Mesenchymal stem cell (in vitro differentiated cells and primary cell): Measurements from ENCODE around the gene RAB6A.
A peak's percentile ranks its signal among the peaks of the same experiment; 100 is the strongest.

ENCODE experiments used
- DNase-seq: peaks from one replicate; pipeline ENCODE4 v3.0.0-alpha.2; 2013
- H2AFZ ChIP-seq: one replicate; pipeline ENCODE4 v1.6.1; 2013; ENCODE audit warnings: low read depth, mild to moderate bottlenecking, control low read depth, inconsistent platforms, low read length, moderate library complexity
- H2AK5ac ChIP-seq: 2 replicates; pipeline ENCODE4 v1.6.1; 2013; ENCODE audit warnings: low read length, moderate library complexity, mild to moderate bottlenecking, inconsistent platforms; ENCODE audit not compliant: severe bottlenecking
- H2BK120ac ChIP-seq: one replicate; pipeline ENCODE4 v1.6.1; 2013; ENCODE audit warnings: low read depth, mild to moderate bottlenecking, inconsistent platforms, low read length, moderate library complexity
- H2BK12ac ChIP-seq, 2 experiments: one replicate each; pipeline ENCODE4 v1.6.1; 2013; ENCODE audit warnings: inconsistent platforms in 2 of 2, low read length in 2 of 2, mild to moderate bottlenecking in 2 of 2, moderate library complexity in 2 of 2, control low read depth in 1 of 2
- H2BK15ac ChIP-seq: one replicate; pipeline ENCODE4 v1.6.1; 2013; ENCODE audit warnings: mild to moderate bottlenecking, low read depth, inconsistent platforms; ENCODE audit not compliant: poor library complexity, severe bottlenecking
- H2BK5ac ChIP-seq: 2 replicates; pipeline ENCODE4 v1.6.1; 2013; ENCODE audit warnings: low read depth, mild to moderate bottlenecking, low read length, control low read depth, inconsistent platforms; ENCODE audit not compliant: poor library complexity, severe bottlenecking
- H3K14ac ChIP-seq, 2 experiments: one replicate each; pipeline ENCODE4 v1.6.1; 2013; ENCODE audit warnings: inconsistent platforms in 2 of 2, low read length in 2 of 2, control low read depth in 1 of 2, mild to moderate bottlenecking in 1 of 2, moderate library complexity in 1 of 2
- H3K18ac ChIP-seq, 2 experiments: one replicate each; pipeline ENCODE4 v1.6.1; 2013; ENCODE audit warnings: inconsistent platforms in 2 of 2, low read length in 2 of 2, control low read depth in 1 of 2, low read depth in 1 of 2, mild to moderate bottlenecking in 1 of 2
- H3K23ac ChIP-seq, 2 experiments: one replicate each; pipeline ENCODE4 v1.6.1; 2013; ENCODE audit warnings: inconsistent platforms in 2 of 2, low read length in 2 of 2, mild to moderate bottlenecking in 2 of 2, moderate library complexity in 2 of 2, control low read depth in 1 of 2
- H3K27ac ChIP-seq: 2 replicates; pipeline ENCODE4 v1.5.1; 2013; ENCODE audit warnings: mild to moderate bottlenecking, moderate library complexity, low read length, control low read depth, inconsistent platforms; ENCODE audit not compliant: poor library complexity, severe bottlenecking
- H3K27me3 ChIP-seq, 2 experiments: 2 replicates each; pipeline versions ENCODE4 v1.6.1 to v1.7.0; 2013; ENCODE audit warnings: low read length in 2 of 2, mild to moderate bottlenecking in 2 of 2, moderate library complexity in 2 of 2, control low read depth in 1 of 2, inconsistent platforms in 1 of 2; ENCODE audit not compliant: control insufficient read depth in 1 of 2, insufficient read depth in 1 of 2
- H3K36me3 ChIP-seq, 2 experiments: 2 replicates each; pipeline versions ENCODE4 v1.6.1 to v1.7.0; 2013; ENCODE audit warnings: low read length in 2 of 2, control low read depth in 1 of 2, inconsistent platforms in 1 of 2, low read depth in 1 of 2, mild to moderate bottlenecking in 1 of 2; ENCODE audit not compliant: insufficient read depth in 2 of 2, control insufficient read depth in 1 of 2
- H3K4ac ChIP-seq, 2 experiments: one replicate each; pipeline ENCODE4 v1.6.1; 2013; ENCODE audit warnings: inconsistent platforms in 2 of 2, low read length in 2 of 2, mild to moderate bottlenecking in 2 of 2, moderate library complexity in 2 of 2, control low read depth in 1 of 2, low read depth in 1 of 2
- H3K4me1 ChIP-seq: 2 replicates; pipeline ENCODE4 v1.6.1; 2013; ENCODE audit warnings: low read depth, low read length, control low read depth; ENCODE audit not compliant: control insufficient read depth, insufficient read depth
- H3K4me2 ChIP-seq: 2 replicates; pipeline ENCODE4 v1.6.1; 2013; ENCODE audit warnings: low read length, mild to moderate bottlenecking, inconsistent platforms; ENCODE audit not compliant: poor library complexity, severe bottlenecking
- H3K4me3 ChIP-seq, 2 experiments: 2 replicates each; pipeline versions ENCODE4 v1.5.1 to v1.7.0; 2013; ENCODE audit warnings: low read length in 2 of 2, mild to moderate bottlenecking in 2 of 2, control low read depth in 1 of 2, low read depth in 1 of 2; ENCODE audit not compliant: insufficient read depth in 1 of 2
- H3K79me1 ChIP-seq: replicated peaks from 2 replicates; pipeline ENCODE4 v1.6.1; 2013; ENCODE audit warnings: mild to moderate bottlenecking, control low read depth, low read length, inconsistent platforms; ENCODE audit not compliant: poor library complexity, severe bottlenecking
- H3K9ac ChIP-seq: 2 replicates; pipeline ENCODE4 v1.7.0; 2013; ENCODE audit warnings: mild to moderate bottlenecking, low read length, moderate library complexity
- H3K9me3 ChIP-seq: 2 replicates; pipeline ENCODE4 v1.7.0; 2013; ENCODE audit warnings: mild to moderate bottlenecking, low read length; ENCODE audit not compliant: control insufficient read depth
- H4K8ac ChIP-seq: one replicate; pipeline ENCODE4 v1.6.1; 2013; ENCODE audit warnings: inconsistent platforms, mild to moderate bottlenecking, low read length, moderate library complexity
- H4K91ac ChIP-seq: one replicate; pipeline ENCODE4 v1.6.1; 2013; ENCODE audit warnings: mild to moderate bottlenecking, low read length, inconsistent platforms
- WGBS: methylation state at CpG from one replicate; pipeline ENCODE4 v1.1.7; 2013; ENCODE audit warnings: mixed read lengths; 5-methylcytosine and 5-hydroxymethylcytosine counted together

The RAB6A gene

DNA sequence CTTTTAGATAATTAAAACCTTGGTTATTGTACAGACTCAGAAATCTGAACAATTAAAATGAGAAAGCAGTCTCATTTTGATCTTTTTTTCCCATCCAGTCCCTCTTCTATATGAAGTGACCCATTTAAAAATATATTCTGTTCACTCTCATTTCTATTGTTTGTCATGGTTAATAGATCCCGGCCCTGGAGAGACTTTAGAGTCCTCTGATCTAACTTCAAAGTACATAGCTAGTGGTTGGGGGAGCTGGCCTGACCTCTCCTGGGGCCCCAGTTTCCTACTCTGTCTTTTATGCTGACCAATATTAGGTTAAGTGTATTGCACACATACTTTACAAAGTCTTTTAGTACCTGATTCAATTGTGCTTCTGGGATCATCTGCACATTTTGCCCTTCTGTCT, 40.3 kb upstream of the RAB6A start:
- Histone ChIP-seq H3K79me1 (peaks cover 35% of the 10 kb centered on the region), H3K23ac (no peak overlapping the region), H3K9me3 (no peaks in the 10 kb centered on the region), H2AK5ac (no peak overlapping the region), H4K91ac (no peak overlapping the region), H3K14ac (no peak overlapping the region), H4K8ac (no peak overlapping the region), H3K18ac (no peak overlapping the region), H3K36me3 (peaks cover 0 to 14% of the 10 kb centered on the region in 2 experiments), H2AFZ (no peak overlapping the region), H2BK15ac (no peak overlapping the region), H3K4me3 (no peak overlapping the region), H2BK12ac (no peak overlapping the region), H3K27me3 (no peaks in the 10 kb centered on the region), H3K4ac (no peak overlapping the region), H2BK120ac (no peak overlapping the region), H3K4me2 (no peak overlapping the region), H3K9ac (no peak overlapping the region), H3K4me1 (peaks cover 2% of the 10 kb centered on the region), H2BK5ac (no peak overlapping the region), H3K27ac (no peak overlapping the region)
- no peak for DNase-seq
- WGBS = 100% methylated on average over 1 of the region's 1 CpG

- no peak overlapping the region for H3K14ac ChIP-seq
- no peak overlapping the region for H4K91ac ChIP-seq
- H3K79me1 ChIP-seq = peaks cover 34% of the 10 kb centered on the region
- WGBS = 94% methylated on average over 3 of the region's 4 CpGs
- H2BK12ac ChIP-seq = no peak overlapping the region
- no peak for DNase-seq
- H3K36me3 ChIP-seq = peaks cover 0 to 17% of the 10 kb centered on the region in 2 experiments
- H3K18ac ChIP-seq = no peak overlapping the region
- H3K4me1 ChIP-seq = no peaks in the 10 kb centered on the region
- H3K9ac ChIP-seq = no peak overlapping the region
- H2BK120ac ChIP-seq = no peak overlapping the region
- H4K8ac ChIP-seq = no peak overlapping the region
- H3K4ac ChIP-seq = no peak overlapping the region
- no peak overlapping the region for H2AFZ ChIP-seq
- H3K4me2 ChIP-seq = no peak overlapping the region
- H3K23ac ChIP-seq = no peak overlapping the region
- no peaks in the 10 kb centered on the region for H3K9me3 ChIP-seq
- H2AK5ac ChIP-seq = no peak overlapping the region
- H2BK15ac ChIP-seq = no peak overlapping the region
- no peak overlapping the region for H3K27ac ChIP-seq
- no peak overlapping the region for H3K4me3 ChIP-seq
- H3K27me3 ChIP-seq = no peaks in the 10 kb centered on the region
- H2BK5ac ChIP-seq = no peak overlapping the region
These were observed 39.5 kb upstream of the RAB6A start for GRCh38 chr11:73800276-73800806.

- H2BK15ac ChIP-seq = no peak overlapping the region
These were observed 36.6 kb upstream of the RAB6A start for GRCh38 chr11:73797457-73797856.

GRCh38 chr11:73795925-73796632, 35.2 kb upstream of the RAB6A start:
- Histone ChIP-seq H3K36me3 (peaks cover 0 to 17% of the 10 kb centered on the region in 2 experiments), H2AFZ (no peak overlapping the region), H3K27ac (no peak overlapping the region), H3K4me1 (no peaks in the 10 kb centered on the region), H3K4ac (no peak overlapping the region), H3K9ac (no peak overlapping the region), H3K9me3 (no peaks in the 10 kb centered on the region), H2AK5ac (no peak overlapping the region), H4K91ac (peak overlapping the region; percentile 5), H3K23ac (no peak overlapping the region), H2BK5ac (no peak overlapping the region), H4K8ac (no peak overlapping the region), H3K79me1 (peaks cover 32% of the 10 kb centered on the region), H3K27me3 (no peaks in the 10 kb centered on the region), H2BK12ac (no peak overlapping the region), H3K14ac (no peak overlapping the region), H3K4me2 (no peak overlapping the region), H2BK15ac (no peak overlapping the region), H3K4me3 (no peak overlapping the region), H3K18ac (no peak overlapping the region), H2BK120ac (no peak overlapping the region)
- no peak for DNase-seq
- 88% methylated on average over 19 of the region's 19 CpGs for WGBS

More at GRCh38 chr11:73797457-73797856, 36.6 kb upstream of the RAB6A start:
- H3K4me3 ChIP-seq = no peak overlapping the region
- H3K4me2 ChIP-seq = no peak overlapping the region
- no peak overlapping the region for H2BK5ac ChIP-seq
- no peak overlapping the region for H3K9ac ChIP-seq
- no peak overlapping the region for H2BK12ac ChIP-seq
- DNase-seq = no peak
- no peak overlapping the region for H4K91ac ChIP-seq
- no peak overlapping the region for H4K8ac ChIP-seq
- H3K23ac ChIP-seq = no peak overlapping the region
- H3K27ac ChIP-seq = no peak overlapping the region
- no peak overlapping the region for H2AFZ ChIP-seq
- H3K79me1 ChIP-seq = peaks cover 30% of the 10 kb centered on the region
- 96% methylated on average over 10 of the region's 10 CpGs for WGBS
- H3K18ac ChIP-seq = no peak overlapping the region
- no peak overlapping the region for H3K14ac ChIP-seq
- H3K4me1 ChIP-seq = no peaks in the 10 kb centered on the region
- no peaks in the 10 kb centered on the region for H3K27me3 ChIP-seq
- no peaks in the 10 kb centered on the region for H3K9me3 ChIP-seq
- no peak overlapping the region for H2BK120ac ChIP-seq
- H2AK5ac ChIP-seq = no peak overlapping the region
- H3K36me3 ChIP-seq = peaks cover 0 to 17% of the 10 kb centered on the region in 2 experiments
- no peak overlapping the region for H3K4ac ChIP-seq
